Effector CD4-positive, alpha-beta T cell (primary cell): ENCODE measurements around the gene NBPF19.
"Not testable (repeated sequence)": the region's sequence is repeated elsewhere in the genome, so short reads cannot be mapped to it uniquely, and the experiment has no call there.

Experiments
- DNase-seq: peaks from one replicate; pipeline ENCODE4 v3.0.0-alpha.2; 2020
- total RNA-seq: gene quantifications from one replicate; lab custom pipeline; 2026; lab: John Stamatoyannopoulos, UW

NBPF19 gene
- total RNA-seq, result 2.6 reads per million, percentile 8 among the genes with 10 or more reads in this experiment

- not testable (repeated sequence) for DNase-seq
Measured at GRCh38 chr1:149474745-149475144, at the start of gene NBPF19. NBPF19 (plus strand) TSS chr1:149475045; CDS start chr1:149475933, 888 bp downstream.

GRCh38 chr1:149428317-149428716 lies 46.5 kb upstream of the NBPF19 start:
- DNase-seq, result not testable (repeated sequence)

DNA sequence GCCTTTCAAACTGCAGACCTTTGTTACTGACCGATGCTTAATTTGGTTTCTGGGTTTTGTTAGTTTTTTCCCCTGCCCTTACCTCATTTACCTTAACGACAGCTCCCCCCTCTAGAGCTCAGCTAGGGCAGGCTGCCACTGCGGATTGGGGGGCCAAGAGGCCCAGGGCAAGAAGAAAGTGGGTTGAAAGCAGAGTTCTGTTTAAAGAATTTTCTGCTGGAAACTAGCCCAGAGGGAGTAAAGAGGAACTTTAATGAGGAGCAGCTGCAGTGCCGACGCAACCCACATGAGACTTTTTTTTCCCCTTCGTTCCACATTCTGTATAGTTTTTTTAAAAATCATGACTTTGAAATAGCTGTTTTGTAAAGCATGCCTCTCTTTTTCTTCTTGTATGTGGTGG lies 29.4 kb upstream of the NBPF19 start:
- not testable (repeated sequence) for DNase-seq

GRCh38 chr1:149452196-149452595 lies 22.6 kb upstream of the NBPF19 start:
- not testable (repeated sequence) for DNase-seq

GRCh38 chr1:149452652-149453051 lies 22.2 kb upstream of the NBPF19 start:
- not testable (repeated sequence) for DNase-seq

- DNase-seq, result peak; percentile 40
Measured at GRCh38 chr1:149558350-149558825, 83.5 kb downstream of the NBPF19 start.

GRCh38 chr1:149561806-149562205 lies 87.0 kb downstream of the NBPF19 start:
- not testable (repeated sequence) for DNase-seq

GRCh38 chr1:149565485-149565884 lies 90.6 kb downstream of the NBPF19 start:
- DNase-seq, result not testable (repeated sequence)

DNA sequence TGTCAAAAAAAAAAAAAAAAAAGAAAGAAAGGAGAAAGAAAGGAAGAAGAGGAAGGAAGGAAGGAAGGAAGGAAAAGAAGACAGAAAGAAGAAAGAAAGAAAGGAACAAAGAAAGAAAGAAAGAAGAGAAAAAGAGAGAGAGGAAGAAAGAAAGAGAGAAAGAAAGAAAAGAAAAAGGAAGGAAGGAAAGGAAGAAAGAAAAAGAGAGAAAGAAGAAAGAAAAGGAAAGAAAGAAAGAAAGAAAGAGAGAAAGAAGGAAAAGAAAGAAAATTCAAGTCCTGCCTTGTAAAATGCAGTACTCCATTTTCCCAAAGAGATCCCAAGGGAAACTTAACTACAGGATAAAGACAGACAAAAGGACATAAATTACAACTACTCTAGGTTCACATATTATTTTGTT lies 97.9 kb downstream of the NBPF19 start:
- not testable (repeated sequence) for DNase-seq

DNA sequence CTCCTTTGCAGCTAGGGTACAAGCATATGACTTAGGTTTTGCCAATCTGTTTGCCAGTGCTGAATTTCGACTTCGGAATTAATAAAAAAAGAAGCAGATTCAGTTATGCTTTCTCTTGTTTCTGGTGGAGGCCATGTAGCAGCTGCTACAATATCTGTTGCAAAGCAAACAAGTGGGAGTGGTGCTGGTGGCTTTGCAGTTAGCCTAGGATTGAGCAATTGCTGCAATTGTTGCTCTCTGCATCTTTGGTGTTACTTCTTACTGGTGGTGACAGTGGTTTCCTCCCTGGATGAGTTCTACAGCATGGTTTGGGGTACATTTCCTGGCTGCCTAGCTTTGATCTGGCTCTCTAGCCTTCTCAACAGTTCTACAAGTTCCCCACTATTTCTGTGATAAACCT lies 110.7 kb downstream of the NBPF19 start:
- peak; percentile 35 for DNase-seq
